GM13976 (cell line): ENCODE measurements around the gene LMNTD2.

ENCODE experiments used
- DNase-seq: peaks from one replicate; pipeline ENCODE4 v3.0.0; 2012; ENCODE audit warnings: low spot score
- in situ Hi-C: fragments of 300-500 bp; cut with MboI; formaldehyde crosslinking; loops from one replicate; pipeline ENCODE4 v1.12.0; 2022; ENCODE audit warnings: low sequenced_read_pairs, mixed read lengths, inconsistent platforms; ENCODE audit not compliant: unreplicated experiment
- TF ChIP-seq, protein P1 (sequence below): IDR thresholded peaks from 2 replicates; pipeline ENCODE4 v1.5.1; 2012; ENCODE audit warnings: borderline replicate concordance, mild to moderate bottlenecking; ENCODE audit not compliant: insufficient read depth; ENCODE audit errors: extremely low read depth, missing control alignments, control extremely low read depth

LMNTD2 gene

DNA sequence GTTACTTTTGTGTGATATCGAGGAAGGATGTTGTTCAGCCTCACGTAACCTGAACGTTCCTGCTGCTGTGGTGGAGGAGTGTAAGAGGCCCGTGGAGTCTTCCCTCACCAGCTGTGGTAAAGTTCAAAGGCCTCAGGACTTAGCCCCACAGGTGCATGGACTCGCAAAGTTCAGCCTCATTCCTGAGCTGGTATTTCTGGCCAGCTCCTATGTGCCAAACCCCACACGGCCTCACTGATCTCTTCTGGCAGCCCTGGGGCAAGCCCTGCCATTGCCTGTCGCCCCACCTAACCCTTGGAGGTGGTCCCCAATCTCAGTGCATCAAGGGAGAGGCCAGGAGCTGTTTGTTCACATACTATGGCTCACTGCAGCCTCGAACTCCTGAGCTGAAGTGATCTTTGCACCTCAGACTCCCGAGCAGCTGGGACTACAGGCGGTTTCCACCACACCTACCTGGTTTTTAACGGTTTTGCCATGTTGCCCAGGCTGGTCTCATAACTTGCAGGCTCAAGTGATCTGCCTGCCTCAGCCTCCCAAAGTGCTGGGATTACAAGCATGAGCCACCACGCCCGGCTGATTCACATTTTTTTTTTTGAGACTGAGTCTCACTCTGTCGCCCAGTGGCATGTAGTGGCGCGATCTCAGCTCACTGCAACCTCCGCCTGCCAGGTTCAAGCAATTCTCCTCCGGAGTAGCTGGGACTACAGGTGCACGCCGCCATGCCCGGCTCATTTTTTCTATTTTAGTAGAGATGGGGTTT is 17.9 kb upstream of the LMNTD2 start:
- no peak for DNase-seq
- in situ Hi-C loops: no loop called here
- TF ChIP-seq, protein P1, sequence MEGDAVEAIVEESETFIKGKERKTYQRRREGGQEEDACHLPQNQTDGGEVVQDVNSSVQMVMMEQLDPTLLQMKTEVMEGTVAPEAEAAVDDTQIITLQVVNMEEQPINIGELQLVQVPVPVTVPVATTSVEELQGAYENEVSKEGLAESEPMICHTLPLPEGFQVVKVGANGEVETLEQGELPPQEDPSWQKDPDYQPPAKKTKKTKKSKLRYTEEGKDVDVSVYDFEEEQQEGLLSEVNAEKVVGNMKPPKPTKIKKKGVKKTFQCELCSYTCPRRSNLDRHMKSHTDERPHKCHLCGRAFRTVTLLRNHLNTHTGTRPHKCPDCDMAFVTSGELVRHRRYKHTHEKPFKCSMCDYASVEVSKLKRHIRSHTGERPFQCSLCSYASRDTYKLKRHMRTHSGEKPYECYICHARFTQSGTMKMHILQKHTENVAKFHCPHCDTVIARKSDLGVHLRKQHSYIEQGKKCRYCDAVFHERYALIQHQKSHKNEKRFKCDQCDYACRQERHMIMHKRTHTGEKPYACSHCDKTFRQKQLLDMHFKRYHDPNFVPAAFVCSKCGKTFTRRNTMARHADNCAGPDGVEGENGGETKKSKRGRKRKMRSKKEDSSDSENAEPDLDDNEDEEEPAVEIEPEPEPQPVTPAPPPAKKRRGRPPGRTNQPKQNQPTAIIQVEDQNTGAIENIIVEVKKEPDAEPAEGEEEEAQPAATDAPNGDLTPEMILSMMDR: no peak

DNA sequence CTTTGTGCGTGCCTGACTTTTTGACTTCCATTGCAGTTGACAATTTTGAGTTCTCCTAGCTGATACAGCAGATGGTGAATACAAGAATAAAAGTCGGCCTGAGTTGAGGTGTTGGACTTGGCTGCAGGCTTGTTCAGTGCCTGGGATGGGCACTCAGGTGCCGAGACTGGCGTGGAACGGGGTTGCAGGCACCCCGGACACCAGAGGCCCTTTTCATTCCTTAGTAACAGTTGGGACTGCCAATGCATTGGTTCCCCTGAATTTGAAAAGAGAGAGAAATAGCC is 17.0 kb upstream of the LMNTD2 start:
- TF ChIP-seq, protein P1: no peak
- in situ Hi-C loops: no loop called here

DNA sequence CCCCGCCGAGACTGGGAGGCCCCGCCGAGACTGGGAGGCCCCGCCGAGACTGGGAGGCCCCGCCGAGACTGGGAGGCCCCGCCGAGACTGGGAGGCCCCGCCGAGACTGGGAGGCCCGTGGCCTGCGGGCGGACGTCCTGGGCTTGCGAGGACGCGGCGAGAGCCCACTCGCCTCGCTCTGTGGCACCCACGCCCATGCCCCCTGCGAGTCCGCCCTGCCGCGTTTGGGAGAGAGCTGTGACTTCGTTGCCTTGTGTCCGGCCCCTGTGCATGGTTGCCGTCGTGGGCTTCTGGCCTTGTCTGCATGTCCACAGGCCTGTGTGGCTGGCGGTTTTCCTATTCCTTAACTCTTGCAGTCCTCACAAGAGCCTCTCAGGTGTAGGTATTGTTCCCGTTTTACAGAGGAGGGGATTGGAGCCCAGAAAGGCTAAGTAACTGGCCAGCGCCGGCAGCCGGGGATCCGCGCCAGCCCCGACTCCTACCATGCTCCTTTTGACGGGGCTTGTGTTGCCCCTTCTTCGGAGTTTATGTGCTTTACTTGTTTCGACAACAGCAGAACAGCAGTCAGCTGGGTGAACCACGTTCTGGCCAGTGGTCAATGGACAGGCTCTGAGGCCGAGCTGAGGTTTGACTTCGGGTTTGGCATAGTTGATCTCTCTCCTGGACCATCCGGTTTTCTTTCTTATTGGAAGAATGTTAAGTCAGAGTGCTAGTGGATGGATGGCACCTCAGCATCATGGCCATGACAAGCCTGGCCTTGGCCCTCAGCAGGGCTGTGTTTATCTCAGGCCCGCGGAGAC is 16.5 kb upstream of the LMNTD2 start:
- in situ Hi-C loops: no loop called here
- no peak for DNase-seq
- TF ChIP-seq, protein P1: no peak

More for the DNA sequence above, 17.0 kb upstream of the LMNTD2 start:
- no peak for DNase-seq

DNA sequence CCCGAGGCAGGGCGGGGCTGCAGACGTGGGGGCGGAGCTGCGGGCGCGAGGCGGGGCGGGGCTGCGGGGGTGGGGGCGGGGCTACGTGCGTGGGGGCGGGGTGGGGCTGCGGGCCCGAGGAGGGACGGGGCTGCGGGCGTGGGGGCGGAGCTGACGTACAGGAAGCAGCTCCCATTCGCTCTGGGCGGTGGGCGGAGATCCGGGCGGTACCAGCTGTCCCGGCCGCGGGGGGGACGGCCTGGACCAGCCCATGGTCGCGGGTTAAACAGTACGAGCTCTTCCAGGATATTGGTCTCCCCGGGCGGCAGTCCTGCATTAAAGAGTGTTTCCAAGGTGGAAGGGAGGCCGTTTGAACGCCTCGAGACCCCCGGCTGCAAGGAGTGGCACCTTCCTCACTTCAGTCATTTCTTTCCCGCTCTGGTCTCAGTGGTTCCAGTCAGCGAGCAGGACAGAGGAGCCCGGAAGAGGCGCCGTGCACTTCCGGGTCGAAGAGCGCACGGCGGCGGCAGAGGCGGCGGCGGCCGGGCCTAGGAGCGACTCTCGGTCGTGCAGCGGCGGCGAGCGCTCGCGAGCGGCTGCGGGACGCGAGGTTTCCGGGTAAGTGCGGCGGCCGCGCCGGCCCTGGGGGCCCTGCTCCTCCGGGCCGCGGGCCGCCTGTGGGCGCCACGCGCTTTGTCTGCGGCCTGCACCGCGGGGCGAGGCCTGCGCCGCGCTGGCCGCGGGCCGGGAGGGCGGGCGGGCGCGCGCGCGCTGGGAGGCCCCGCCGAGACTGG is 15.6 kb upstream of the LMNTD2 start, which contains the start of gene PHRF1:
Gene PHRF1, plus strand, starts transcription at position 475 of the 773 bp plus-strand sequence. CDS start 5,043 bp downstream, outside the sequence.
- DNase-seq: peak; percentile 100
- in situ Hi-C loops: no loop called here

GRCh38 chr11:575313-575995 is 14.9 kb upstream of the LMNTD2 start:
- in situ Hi-C loops: no loop called here
- TF ChIP-seq, protein P1: no peak
- DNase-seq: no peak

More for the DNA sequence above, 15.6 kb upstream of the LMNTD2 start, which contains the start of gene PHRF1:
- TF ChIP-seq, protein P1: no peak
